Measurements from ENCODE around the gene JAKMIP3. TPM values are rescaled to one million over a fixed set of nuclear protein-coding genes. Genes with fewer than 3 reads are reported as not detected.

JAKMIP3 gene
- total RNA-seq, 1 donor from 2014 or later = 1.1 TPM

DNA sequence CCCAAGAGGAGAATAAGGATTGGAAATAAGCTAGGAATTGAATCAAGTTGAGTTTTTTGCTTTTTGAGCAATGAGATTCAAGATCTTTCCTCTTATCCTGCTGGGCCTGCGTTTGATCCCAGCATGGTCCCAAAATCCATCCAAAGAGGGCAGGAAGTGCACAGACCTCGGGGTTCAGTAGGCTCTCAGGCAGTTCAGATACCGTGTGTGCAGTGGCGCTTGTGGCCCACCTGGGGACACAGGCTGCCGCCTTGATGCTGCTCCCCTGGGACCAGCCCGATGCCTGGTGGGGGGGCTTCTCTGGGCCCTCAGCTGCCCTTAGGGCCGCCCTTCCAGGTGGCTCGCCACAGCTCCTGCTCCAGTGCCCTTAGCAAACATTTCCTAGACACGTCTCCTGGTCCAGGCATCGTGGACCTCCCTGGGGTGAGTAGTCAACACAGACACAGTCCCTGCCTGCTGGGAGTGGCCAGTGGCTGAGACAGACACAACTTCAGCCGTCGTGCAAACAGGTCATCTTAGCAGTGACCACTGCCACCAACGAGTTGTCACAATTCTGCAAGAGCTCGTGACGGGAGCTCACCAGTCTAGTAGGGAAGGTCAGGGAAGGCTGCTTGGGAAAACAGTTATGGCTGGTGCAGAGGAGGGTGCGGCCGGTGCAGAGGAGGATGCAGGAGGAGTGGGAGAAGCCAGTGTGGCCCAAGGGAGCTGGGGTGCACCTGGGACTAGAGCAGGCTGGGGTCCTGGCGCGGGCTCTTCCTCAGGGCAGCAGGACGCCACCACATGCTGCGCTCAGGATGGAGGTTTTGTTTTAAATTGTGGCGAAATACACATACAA, 21.7 kb upstream of the JAKMIP3 start:
- intact Hi-C loops (cut with micrococcal nuclease) = no loop called here

DNA sequence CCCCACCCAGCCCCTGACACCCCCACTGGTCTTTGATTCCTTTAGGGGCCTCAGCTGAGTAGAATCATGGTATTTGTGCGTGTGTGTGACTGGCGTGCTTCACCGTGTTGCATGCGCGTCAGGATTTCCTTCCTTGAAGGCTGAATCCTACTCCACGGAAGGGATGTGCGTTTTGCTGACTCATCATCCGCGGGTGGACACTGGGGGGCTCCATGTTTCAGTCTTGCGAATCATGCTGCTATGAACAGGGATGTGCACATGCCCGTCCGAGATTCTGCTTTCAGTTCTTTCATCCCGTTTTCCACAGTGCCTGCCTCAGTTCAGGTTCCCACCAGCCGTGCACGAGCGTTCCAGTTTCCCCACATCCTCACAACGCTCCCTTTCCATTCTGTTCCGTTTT, 20.9 kb upstream of the JAKMIP3 start:
- intact Hi-C loops (cut with micrococcal nuclease) = no loop called here

DNA sequence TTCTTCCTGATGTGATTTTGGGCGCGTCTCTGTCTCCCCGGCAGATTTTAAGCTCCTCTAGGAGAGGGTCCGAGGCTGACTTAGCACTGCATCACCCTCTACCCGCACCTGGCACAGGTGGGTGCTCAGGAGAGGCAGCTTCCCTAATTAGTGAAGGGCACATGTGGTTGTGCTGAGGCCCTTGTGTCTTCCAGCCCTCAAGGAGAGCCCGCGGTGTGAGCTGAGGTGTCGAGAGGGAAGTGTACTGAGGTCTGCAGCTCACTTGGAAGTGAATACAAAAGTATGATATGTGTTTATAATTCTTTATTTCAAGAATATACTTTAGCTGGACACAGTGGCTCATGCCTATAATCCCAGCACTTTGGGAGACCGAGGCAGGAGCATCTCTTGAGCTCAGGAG, 20.4 kb upstream of the JAKMIP3 start:
- intact Hi-C loops (cut with micrococcal nuclease) = no loop called here

DNA sequence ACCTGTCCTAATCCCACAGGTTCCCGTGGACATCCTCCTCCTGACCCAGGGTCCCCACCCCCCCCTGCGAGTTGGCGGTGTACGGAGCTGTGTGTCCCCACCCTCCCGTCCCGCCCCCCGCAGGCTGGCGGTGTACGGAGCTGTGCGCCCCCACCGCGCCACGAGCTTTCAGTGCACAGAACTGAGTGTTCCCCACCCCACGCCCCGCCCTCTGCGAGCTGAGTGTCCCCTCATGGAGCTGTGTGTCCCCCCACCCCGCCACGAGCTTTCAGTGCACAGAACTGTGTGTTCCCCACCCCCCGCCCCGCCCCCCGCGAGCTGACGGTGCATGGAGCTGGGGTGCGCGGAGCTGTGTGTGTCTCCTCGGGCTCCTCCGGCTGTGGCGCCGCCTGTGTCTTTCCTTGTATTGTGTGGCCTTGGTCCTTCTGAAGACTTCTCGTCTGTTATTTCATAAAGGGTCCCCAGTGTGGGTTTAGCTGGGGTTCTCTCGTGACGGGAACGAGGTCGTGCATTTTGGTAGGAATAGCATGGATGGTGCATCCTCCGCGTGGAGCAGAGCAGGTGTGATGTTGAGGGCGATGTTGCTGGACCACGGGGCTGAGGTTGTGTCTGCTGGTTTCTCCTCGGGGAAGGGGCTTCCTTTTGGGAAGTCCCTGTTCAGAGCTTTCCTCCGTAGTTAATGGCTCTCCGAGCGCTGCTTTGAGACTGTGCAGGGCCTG, 18.0 kb upstream of the JAKMIP3 start:
- intact Hi-C loops (cut with micrococcal nuclease) = no loop called here

DNA sequence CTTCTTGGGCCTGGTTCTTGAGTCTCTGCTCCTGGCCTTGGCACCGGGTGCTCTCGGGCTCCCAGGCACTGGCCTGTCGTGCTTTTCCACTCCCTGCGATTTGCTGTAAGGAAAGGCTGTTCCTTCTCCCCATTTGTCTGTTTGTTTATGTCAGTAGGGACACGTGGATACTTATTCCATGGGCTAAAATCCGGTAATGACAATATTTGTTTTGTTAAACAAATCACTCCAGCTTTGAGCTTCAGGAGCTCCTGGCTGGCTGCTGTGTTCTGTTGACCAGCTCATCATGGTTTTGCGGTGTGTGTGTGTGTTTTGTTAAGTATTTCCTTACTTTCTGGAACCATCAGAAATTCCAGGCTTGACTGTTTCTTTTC, 17.5 kb upstream of the JAKMIP3 start:
- intact Hi-C loops (cut with micrococcal nuclease) = no loop called here

DNA sequence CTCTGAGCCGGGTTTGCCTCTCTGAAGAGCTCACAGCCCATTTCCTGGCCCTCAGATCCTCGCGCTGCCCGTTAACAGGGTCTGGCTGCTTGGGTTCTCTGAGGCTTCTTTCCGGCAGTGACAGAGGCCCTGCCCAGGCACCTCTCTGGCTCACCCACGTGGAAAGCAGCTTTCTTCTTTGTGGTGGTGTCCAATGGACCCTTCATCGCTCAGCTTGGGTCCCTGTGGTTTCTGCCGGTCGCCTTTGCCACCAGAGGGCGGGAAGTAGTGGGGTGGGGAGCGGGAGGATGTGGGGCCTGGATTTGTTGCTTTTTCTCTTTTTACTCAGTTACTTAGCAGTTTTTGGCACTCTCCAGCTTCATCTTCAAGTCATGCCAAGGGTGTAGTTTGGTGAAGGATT, 15.6 kb upstream of the JAKMIP3 start:
- intact Hi-C loops (cut with micrococcal nuclease) = no loop called here

DNA sequence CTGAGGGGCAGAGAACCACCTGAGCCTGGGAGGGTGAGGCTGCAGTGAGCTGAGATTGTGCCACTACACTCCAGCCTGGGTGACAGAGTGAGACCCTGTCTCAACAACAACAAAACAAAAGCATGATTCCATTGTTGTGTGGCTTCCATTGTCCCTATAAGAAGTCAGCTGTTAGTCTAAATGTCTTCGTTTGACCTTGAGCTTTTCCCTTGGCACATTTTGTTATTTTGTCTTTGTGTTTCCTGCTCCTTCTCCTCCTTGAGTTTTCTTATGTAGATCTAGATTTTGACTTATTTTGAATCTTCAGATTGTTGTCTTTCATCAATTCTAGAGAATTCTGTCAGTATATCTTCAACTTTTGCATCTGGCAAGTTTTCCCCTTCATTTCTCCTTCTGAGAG, 13.6 kb upstream of the JAKMIP3 start:
- intact Hi-C loops (cut with micrococcal nuclease) = no loop called here

DNA sequence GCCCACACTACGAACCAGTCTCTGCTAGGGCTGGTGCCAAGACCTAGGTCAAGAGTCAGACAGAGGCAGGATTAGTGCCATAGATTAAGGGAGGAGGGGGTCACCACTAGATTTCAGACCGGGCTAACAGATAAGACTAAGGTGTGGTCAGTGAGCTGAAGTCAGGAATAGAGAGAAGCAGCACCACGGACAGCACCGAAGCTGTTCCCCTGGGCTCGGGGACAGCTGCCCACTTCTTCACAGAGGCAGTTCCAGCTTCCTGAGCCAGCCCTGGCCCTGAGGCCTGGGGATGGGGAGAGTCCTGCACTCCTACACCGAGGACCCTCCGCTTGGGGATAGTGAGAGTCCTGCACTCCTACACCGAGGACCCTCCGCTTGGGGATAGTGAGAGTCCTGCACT, 11.2 kb upstream of the JAKMIP3 start:
- intact Hi-C loops (cut with micrococcal nuclease) = no loop called here

DNA sequence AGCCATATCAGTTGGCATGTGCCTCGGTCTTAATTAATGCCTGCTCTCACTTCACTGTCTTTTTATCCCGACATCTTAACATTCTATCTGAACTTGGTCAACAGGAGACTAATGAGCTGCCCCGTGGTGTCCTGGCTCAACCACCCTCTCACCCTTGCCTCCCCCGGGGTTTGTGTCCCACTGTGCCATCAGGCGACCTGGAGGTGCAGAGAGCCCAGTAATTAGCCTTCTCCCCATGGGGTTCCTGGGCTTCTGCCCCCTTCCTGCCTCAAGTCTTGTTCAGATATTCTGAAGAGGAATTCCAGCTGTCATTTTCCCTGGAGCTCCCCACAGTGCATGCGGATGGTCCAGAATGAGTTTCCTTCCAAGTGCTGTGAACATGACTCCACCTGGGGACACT, 10.1 kb upstream of the JAKMIP3 start:
- intact Hi-C loops (cut with micrococcal nuclease) = no loop called here

DNA sequence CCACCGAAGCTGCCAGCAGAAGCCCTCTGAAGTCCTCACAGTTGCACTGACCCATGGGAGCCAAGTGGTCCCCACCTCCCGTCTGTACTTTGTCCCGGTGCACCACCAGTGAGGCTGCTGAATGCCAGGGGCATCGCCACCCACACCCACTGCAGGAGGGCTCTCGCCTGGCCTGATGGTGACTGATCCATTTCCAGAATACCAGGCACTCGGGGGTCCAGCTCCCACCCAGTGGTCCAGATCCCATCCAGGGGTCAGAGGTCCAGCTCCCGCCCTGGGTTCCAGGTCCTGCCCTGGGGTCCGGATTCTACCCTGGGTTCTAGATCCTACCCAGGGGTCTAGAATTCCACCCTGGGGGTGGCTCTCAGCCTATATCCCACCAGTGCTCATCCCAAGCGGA, 9.1 kb upstream of the JAKMIP3 start:
- intact Hi-C loops (cut with micrococcal nuclease) = no loop called here

DNA sequence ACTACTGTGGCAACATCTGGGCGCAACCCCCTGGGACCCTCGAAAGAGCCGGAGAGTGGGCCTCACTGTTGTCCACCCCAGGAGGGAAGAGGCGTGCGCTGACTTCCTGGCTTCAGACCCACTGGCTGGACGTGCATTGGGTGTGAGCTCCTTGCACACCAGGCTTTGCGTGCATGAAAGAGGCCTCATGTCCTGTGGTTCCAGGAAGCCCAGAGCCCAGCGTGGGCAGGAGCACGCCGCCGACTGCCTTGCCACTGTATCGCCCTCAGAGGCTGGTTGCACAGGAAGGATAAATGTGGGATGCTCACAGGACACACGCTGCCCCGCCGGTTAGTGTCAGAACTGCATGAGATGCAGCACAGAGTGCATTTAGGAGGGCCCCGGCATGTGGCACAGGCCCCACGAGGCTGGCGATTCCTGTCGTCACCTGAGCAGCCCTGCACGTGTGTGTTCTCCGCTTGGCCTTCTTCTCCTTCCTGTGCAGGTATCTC, 8.5 kb upstream of the JAKMIP3 start:
- intact Hi-C loops (cut with micrococcal nuclease) = no loop called here

DNA sequence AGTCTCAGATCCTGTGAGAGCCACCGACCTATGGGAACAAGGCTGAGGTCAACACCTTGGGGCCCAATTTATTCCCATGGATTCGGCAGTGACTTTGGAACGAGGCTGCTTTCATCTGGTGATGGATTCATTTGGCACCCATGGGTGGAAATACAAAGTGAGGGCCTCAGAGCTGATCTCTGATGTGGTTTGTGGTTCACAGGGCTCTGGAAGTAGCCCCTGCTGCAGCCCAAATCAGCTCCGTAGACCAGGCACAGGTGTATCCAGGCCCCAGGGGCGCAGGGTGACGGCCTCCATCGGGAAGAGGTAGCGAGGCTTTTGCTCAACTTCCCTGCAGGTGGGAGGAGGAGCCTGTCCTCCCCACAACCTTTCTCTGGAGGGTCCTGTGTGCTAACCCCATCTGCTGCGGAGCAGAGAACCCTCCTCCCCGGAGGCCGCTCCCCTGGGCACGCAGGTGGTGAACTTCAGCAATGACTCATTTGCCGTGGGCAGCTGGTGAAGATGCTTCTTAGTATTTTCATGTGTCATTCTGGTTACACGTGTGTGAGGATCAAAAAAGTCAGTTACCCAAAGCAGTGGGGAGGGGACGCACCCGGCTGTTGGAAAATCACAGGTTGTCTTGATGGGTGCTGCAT, 7.5 kb upstream of the JAKMIP3 start:
- intact Hi-C loops (cut with micrococcal nuclease) = no loop called here

DNA sequence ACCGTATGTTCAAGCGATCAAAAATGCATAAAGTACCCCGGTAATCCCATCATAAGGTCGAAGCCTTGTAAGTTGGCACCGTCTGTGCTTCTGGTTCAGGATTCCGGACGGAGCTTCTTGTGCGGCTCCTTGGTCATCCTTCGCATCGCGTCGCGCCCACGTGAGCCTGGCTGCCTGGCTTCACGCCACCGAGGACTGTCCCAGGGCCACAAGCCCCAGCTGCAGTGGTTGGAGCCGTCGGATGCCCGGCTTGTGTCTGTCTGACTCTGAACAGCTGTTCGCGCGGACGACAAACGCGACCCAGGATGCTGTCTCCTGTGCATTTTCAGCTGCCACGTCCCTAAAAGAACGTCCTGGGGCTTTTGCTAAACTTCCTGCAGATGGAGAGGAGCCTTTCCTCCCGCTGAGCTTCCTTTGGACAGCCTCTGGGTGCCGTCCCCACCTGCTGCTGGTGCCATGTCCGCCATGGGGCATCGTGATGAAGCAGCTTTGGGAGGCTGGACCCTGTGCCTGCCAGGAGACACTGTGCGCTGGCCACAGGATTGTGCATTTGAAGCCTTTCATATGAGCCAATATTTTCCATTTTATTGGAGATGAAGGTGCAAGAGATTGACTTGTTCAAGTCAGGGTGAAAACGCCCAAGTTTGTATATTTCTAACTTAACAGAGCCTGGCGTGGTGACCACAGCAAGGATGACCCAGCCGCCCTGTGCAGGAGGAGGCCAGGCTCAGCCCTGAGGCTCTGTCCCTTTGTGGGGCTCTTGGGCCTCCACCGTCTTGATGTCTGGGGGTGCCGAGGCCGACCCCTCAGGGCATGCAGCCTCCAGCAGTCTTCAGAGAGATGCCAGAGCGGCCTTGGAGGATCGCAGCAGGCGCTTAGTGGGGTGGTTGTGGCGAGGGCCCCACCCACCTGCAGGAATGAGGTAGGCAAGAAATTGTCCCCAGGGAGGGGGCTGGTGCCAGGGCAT, 6.7 kb upstream of the JAKMIP3 start:
- intact Hi-C loops (cut with micrococcal nuclease) = no loop called here

DNA sequence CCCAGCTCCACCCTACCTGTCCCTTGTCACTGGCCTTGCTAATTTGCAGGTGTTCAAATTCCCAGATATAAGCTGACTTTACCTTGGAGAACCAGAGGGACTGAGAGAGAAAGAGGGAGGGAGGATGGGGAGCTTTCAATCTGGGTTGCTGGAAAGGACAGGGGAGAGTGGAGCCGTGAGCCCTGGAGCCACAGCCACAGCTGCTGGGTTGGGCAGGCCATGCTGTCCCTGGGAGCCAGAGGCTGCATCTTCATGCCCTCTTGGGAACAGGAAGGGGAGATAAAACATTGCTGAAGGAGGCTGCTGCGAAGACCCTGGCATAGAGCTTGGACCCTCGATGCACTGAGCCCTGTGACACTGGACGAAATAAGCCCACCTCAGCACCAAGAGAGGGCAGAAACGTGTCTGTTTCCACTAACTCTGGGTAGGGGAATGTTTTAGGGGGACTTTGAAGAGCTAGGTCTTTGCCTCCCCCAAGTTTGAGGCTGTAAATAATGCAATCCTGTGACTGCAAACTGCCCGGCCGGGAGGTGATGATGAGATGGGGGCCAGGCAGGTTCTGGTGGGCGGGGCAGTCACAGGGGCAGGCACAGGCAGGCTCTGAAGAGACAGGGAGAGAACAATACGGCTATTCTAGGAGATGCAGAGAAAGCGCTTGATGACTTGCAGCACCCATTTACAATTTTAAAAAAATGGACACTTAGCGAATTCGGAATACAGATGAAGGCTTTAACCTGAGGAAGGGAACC, 5.8 kb upstream of the JAKMIP3 start:
- intact Hi-C loops (cut with micrococcal nuclease) = no loop called here

DNA sequence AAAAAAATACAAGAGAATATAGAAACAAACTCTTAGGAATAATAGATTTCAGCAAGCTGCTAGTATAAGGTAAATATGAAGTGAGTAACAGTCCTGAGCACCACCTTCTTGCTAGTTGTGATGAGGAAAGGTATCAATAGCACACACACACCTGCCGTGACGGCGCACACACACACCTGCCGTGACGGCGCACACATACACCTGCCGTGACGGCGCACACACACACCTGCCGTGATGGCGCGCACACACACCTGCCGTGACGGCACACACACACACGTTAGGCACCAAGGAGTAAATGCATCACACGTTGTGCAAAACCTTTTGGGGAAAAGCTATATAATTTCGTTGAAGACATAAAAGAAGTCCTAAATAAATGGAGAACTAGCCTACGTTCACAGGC, 4.7 kb upstream of the JAKMIP3 start:
- intact Hi-C loops (cut with micrococcal nuclease) = no loop called here

DNA sequence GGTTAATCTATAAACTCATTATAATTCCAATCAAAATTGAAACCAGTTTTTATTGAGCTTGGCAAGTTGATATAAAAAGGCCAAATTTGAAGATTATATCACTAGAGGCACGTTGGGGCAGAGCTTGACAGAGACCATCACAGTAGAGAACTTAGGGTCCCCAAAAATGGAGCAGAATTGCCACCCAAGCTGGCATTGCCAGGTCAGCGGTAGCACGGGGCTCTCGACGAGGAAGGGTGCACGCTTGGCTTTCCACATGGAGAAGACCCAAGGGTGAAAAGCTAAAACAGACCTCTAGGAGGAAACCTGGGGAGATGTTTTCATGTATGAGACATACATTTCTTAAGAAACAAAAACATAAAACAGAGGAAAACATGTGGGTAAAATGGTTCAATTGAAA, 4.3 kb upstream of the JAKMIP3 start:
- intact Hi-C loops (cut with micrococcal nuclease) = no loop called here

DNA sequence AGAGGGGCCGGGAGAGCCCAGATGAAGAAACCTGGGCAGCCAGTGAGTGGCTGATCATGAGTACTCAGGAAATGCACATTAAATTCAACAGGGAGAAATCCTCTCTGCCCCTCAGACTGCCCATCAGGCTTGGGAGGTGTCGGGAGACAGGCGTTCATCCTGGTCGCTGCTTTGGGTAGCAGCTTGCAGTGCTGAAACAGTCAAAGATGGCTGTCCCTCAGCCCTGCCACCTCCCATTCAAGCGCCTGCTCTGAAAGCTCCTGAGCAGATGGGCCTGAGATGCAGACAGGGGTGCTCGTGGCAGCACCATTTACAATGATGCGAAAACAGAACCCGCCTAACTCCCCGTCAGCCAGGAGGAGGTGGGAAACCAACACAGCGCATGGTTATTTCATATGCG, 3.6 kb upstream of the JAKMIP3 start:
- intact Hi-C loops (cut with micrococcal nuclease) = no loop called here

DNA sequence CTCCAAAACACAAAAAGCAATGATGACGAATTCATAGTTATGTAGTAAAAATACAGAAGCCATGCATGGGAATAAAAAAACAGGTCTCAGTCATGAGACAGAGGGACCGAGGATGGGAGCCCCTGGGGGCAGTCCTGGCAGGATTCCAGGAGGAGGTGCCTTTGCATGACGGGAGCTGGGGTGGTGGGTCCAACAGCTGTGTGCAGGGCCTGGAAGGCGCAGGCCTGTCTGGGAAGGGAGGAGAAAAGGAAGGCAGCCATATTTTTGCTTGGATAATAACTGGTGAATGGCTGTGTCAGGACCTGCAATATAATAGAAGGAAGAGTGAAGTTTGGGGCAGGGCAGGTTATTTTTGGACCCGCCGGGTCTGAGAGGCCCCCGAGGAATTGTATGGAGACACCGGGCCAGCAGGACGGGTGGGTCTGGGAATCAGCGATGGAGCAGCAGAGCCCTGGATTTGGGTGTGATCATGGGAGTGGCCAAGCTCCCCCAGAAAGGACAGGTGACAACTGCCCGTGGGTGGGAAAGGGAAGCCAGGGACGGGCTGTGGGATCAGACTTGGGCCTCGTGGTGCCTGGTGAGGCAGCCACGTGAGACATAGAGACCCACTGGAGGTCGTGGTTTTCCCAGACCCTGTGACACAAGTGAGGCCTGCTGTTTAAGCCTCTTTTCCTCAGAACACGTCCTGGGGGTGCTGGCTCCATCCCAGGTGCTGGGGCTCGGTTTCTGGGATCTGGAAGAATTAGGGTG, 2.9 kb upstream of the JAKMIP3 start:
- intact Hi-C loops (cut with micrococcal nuclease) = no loop called here

DNA sequence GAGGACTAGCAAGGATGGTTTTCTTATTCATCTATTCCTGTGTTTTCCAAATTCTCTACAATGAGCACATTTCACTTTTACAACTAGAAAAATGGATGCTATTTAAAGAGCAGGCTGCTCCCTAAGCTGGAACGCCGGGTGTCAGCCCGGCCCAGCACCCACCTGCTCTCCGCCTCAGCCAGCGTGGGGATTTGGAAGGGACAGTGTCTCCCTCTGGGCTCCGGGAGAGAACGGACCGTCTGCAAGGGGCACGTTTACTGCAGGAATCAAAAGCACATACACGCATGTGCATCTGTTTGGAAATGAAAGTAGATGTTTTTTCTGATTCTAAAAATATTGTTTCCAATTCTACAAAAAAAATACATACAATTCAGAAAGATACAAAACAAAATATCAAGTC, 2.3 kb upstream of the JAKMIP3 start:
- intact Hi-C loops (cut with micrococcal nuclease) = no loop called here

All from T-helper 1 cell treated with Interleukin-12 subunit alpha and Interleukin-12 subunit beta and Interleukin-4 antibody, amounts not matched to agents 30 ng/mL and 1 ng/mL, for 36 hours (primary cell).